Midbrain (tissue), 1 donor: Measurements from ENCODE around the gene LNX1.

Experiments used
- DNase-seq: peaks from one replicate; lab custom pipeline; 2025; lab: John Stamatoyannopoulos, UW

Gene LNX1

DNA sequence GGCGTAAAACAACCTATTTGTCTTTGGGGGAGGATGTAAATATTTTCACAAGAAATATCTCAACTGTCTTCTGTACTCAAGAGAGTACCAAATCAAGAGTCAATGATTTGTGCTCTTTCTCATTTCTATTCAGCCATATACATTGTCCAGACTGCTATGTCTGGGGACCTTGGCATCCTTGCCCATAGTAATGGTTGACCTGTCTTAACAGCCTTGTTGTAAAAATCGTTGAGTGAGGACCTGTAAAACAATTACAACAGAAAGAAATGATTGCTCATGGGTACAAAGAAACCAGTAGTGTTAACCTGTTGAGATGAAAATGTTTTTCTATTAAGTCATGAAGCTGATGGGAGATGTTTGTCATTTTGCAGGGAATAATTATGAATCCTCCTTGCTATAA lies 56.6 kb downstream of the LNX1 start:
- no peak for DNase-seq

DNA sequence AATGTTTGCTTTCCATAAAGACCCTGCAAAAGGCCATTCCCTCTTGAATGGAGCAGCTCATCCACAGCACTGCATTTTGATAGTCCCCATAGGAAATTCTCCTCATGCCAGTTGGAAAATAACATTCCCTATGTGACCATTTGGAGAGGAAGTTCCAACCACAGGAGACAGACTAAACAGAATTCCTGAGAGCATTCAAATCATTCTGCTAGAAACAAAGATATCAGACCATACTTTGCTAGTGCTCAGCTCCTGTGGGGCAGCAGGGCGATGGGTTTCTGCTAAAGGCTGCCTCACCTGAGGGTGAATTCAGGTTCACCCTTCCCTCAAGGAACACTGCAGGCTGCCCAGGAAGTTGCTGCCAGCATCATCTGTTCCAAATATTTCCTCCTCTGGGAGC lies 58.8 kb downstream of the LNX1 start:
- no peak for DNase-seq

DNA sequence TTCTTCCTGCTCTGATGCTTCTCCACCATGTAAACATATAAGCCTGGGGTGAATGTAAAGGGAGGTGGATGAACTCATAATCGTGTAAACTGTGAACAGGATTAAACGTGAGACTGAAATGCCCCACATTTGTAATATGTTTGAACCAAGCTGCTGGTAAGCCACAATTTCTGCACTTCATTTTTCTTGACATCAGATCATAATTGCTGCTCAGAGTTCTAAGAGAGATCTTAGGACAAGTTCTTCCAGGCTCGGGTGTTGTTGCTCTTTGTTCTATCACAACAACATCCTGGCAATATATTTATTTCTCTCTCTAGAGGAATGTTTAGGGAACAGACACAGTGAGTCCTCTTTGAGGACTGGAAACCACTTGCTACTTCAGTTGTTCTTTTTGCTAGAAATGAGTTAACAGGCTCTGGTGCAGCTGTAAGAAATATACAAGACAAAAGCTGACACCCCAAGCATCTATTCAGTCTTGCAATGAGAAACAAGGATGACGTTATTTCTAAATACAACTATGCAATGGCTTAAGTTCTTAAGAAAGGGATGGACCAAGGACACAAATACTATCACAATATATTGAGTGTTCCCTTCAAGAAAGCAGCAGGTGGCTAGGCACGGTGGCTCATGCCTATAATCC lies 59.6 kb downstream of the LNX1 start:
- DNase-seq = no peak

DNA sequence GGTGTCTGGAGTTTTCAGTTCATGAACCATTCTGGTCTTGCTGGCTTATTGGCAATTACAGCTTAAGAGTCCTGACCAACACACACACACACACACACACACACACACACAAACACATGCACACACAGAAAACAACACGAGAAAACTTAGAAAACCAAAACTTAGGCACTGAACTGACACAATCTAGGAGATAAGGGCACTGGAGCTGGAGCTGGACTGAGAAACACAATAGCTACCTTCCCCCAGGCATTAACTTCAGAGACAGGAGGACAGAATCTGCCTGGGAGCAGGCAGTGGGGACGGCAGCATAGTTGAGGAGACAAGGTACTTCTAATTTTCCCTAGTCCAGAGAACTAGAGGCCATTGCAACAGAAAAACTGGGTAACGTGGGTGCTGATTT lies 62.3 kb downstream of the LNX1 start:
- no peak for DNase-seq

DNA sequence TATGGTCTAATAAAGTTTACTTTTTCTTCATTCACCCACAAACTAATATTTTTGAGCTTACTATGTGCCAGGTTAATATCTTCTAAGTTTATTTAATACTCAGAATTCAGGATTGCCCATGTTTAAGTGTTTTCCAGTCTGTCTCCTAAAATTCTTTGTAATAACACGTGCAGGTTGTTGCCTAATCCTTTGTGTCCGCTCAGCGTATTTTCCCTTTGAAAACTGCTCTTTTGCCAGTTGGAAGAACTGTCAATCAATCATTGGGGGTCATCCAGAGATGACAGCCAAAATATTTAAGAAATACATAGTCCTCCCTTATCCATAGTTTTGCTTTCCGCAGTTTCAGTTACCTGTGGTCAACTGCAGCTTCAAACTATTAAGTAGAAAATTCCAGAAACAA lies 63.4 kb downstream of the LNX1 start:
- DNase-seq = no peak

DNA sequence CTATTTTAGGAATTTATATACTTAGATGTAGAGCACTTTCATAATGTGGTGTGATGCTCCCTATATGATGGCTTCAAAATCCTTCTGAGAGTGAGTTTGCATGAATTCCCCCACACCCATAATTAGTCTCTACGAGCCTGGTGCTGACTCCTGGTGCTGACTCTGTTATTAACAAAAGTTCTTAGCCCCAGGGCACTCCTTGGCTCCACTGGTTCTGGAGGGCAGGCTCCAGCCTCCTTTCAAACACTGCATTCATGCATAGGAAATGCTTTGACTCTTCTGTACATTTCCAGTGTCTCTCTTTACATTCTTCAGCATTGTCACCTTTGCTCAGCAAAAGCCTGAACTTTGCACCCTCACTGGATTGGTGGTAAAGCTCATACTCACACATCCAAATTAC lies 64.0 kb downstream of the LNX1 start:
- DNase-seq = no peak

DNA sequence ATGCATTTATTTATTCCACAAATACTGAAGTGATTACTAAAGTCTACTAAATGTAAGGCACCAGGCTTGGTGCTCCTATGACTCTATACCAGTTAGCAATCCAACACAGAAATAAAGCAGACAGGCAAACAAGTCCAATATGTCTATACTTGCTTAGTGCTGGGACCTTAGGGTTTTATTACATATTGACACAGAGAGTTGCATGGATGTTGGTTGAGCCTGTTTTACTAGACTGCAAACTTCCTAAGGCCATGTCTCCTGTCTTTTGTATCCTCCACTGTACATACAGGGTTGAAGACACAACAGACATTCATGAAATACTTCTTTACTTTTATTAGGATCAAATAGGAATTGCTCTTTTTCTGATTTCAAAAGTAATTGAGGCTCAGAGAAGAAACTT lies 69.0 kb downstream of the LNX1 start:
- no peak for DNase-seq

DNA sequence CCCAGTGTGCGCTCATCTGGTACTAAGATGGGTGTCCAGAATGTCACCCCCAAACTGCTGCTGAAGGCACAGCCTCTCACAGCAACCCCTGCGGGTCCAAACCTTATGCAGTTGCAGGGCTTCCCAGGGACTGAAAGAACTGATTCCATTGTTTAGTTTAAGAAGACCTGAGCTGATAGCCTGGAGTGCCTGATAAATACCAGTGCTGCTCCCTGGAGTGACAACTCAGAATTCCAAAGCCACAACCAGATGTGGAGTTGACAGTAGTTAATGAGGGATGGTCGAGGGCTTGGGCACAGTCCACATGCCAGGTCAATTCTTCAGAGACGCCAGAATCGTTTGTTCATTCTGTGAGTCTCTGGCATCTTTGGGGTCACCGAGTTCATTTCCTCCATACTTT lies 71.2 kb downstream of the LNX1 start:
- DNase-seq = no peak

DNA sequence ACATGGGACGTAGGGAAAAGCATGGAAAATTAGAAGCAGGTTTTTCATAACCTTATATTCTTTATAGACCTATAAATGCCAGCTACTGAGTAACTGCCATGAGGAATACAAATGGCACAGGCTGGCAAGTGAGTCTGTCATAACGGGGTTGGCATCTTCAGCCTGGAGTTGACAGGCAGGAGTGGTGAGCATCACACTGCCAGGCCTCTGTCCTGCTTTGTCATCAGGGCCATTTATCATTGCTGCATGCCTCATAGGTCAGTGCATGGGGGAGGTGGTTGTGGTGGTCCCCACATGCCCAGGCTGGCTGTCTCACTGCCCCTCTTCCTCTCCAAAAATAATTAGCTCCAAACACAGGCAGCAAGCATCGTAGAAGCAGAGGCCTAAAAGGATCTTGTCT lies 72.5 kb downstream of the LNX1 start:
- no peak for DNase-seq

DNA sequence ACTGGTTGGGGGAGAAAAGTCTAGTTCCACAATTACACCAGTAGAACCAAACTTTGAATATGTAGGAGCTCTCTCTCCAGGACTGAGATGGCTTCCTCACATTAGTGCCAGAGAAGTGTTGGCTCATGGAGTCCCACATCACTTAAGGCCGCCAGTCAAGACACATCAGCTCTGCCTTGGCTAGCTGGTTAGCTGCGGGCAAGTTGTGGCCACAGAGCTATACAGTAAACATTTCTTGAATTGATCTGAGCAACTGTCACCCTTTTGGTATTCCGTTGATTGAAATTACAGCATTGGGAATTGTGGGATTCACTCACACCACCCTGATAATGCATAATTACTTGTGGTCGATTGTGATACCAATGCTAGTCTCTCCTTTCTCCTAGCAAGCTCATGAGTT lies 76.2 kb downstream of the LNX1 start:
- DNase-seq = no peak

DNA sequence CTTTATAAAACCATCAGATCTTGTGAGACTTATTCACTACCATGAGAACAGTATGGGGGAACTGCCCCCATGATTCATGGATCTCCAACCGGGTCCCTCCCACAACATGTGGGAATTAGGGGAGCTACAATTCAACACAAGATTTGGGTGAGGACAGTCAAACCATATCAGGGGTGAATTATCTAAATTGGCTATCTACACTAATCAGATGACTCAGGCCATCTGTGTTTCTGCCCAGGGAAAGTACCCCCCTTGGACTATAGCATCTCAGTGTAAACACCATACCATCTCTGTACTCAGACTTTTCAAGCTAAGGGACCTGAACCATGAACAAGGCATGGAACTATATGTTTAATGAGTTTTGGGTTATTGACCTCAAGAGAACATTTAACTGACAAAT lies 76.8 kb downstream of the LNX1 start:
- no peak for DNase-seq

DNA sequence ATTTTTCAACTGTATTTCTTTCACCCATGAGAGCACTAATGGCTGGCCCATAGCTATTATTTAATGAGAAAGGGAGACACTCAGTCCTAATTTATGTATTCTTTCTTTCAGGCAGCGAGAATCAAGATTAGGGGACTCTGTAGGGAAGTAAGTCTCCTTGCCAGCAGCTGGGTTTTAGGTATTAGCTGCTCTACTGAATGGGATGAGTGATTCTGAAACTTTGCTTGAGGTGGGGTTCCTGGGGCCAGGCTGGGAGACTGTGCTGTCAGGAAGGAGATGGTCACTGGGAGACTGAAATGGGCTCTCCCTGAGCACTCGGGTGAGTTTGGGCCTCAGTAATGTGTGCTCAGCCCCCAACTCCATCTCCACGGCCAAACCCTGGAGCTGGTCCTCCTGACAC lies 78.7 kb downstream of the LNX1 start:
- DNase-seq = no peak

DNA sequence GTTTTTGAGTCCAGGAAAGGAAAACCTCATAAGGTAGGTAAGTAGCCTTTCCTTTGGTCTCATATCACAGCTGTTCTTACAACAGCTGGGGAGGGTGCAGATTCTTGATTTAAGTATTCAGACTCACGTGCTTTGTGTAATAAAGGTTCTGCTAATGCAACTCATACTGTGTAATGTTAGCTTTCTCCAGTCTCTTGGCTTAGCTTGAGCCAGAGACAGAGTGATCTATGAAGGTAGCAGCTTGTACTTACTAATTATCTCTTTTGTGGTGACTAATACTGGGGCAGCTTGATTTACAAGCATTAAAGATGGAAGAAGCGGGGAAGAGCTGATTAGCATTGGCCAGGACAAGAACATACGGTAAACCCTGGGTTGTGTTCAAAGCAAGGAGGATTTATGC lies 80.3 kb downstream of the LNX1 start:
- DNase-seq = no peak

DNA sequence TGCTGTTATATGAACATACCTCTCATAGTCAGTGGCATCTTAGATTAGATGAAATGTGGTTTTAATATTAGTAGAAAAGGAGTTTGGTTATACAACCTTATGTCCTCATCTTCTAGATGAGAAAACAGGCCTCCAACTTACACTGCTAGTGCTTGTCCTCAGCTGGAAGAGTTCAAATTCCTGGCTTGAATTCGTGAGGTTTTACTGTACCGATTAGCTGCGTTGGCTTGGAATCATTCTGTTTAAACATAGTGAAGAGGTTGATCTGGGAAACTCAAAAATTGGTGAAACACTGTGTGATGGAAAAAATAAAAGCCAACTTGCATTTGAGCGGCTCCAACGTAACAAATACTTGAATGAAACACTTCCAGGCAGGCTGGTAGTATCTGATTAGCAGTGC lies 81.0 kb downstream of the LNX1 start:
- DNase-seq = no peak

DNA sequence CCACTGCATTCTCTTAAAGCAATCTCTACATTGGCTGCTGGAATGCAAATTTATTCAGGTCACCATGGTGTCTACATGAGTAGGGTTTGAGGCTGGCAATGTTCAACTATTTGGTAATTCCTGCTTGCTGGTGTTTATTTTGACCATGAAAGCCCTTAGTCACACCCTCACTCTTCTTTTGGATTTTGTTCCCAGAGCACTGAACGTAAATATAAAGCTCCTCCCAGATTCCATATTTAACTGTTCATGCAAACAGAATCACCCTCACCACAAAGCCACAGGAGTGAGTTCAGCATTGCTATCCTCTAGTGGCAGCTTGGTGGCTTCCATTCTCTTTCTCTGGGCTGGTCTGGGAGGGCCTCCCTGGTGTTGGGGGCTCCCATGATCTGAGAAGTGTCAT lies 82.8 kb downstream of the LNX1 start:
- DNase-seq = no peak

DNA sequence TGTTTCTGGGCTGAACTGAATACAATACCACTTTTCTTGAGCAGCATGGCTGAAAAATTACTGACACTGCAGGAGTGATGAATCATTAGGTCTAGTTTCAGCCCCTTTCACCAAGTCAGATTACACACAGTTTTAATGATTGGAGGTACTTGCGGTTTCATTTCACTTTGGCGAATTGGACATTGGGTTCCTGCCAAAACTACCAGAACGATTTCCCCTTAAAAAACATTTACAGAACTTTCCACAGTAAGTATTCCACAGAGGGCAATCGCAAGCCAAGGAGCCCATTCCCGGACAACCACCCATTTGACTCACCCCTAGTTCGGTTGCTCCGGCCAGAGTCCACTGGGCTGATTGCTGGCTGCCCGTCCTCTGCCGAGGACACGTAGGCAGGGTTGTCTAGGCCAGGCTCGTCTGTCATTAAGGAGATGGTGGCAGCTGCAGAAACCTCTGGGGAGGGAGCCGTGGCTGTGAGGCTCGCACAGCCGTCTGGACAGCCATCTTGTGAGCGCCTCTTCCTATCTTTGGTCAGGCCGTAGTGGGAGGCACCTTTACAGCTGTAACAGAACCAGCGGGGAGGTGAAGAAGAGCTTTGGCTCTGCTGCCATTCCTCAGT lies 83.5 kb downstream of the LNX1 start:
- DNase-seq = no peak

DNA sequence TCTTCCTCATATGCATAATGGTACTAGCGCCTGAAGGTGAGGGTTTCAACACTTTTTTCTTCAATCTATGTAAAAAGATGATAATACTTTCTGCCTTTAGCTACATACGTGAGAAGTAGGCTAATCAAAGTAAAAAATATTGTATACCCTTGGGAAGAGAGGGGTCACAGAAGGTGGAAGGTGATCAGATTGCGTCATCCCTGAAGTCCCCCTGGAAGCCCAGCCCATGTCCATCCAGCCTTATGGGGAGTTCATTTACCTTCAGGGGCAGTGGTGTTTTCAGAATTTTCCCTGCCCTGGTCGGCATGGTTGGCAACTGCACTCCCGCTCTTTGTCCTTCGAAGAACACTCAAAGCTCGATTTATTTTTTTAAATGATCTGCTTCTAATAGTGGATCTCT lies 84.2 kb downstream of the LNX1 start:
- DNase-seq = no peak

DNA sequence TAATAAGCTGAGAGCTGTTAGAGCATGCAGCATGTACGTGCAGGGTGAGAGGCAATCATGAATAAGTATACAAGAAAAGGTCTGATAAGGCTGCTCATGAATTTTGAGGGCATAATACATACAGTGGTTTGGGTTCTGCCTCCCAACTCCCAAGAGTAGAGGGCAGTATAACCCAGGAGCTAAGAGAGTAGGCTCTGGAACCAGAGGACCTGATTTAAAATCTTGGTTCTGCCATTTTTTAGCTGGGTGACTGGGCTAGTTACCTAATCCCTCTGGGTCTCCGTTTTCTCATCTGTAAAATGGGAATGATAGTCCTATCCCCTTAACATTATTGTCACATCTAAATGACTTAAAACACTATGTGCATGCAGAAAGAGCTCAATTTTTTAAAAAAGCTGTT lies 85.3 kb downstream of the LNX1 start:
- no peak for DNase-seq

DNA sequence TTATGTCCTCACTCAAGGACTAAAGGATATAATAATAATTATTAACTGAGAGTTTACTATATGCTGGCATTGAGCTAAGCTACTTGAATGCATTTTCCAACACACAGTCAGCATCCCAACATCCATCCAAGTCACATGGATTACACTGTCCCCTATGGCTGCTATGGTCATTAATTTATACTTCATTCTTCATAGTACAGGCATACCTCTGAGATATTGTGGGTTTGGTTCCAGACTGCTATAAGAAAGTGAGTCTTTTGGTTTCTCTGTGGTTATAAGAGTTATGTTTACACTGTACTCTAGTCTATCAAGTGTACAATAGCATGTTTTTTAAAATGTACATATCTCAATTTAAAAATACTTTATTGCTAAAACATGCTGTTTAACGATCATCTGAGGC lies 89.2 kb downstream of the LNX1 start:
- no peak for DNase-seq

DNA sequence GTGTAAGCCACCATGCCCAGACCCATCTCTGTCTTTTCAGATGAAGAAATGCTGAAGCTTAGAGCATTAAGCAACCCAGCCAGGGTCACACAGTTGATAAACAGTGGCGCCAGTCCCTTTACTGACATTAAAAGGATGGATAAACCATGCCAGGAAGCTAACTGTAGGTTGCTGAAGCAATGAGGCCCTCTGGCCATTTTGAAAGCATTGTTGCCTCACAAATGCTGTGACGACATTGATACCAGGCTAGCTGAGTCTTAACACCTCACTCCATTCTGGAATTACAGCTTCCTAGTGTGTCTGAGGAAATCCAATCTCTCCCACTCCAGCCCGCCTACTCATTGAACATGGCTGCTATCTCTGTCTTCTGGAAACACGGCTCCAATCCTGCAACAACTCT lies 89.7 kb downstream of the LNX1 start:
- no peak for DNase-seq

DNA sequence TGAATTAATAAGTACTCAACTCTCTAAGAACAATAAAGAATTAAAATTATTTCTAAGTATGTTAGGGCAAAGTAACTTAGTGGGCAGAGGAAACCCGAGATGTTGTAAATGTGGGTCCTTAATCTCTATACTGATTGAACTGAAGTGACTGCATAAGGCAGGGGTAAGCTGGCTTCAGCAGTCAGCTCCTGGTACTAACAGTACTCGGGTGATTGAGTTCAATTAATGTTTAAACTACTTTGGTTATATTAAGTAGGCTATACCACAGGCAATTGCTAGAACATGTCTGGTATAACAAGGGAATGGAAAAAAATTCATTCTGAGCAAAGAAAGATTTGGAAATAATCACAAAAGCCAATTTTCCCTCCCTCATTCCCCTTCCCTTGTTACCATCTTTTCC lies 90.7 kb downstream of the LNX1 start:
- DNase-seq = no peak

DNA sequence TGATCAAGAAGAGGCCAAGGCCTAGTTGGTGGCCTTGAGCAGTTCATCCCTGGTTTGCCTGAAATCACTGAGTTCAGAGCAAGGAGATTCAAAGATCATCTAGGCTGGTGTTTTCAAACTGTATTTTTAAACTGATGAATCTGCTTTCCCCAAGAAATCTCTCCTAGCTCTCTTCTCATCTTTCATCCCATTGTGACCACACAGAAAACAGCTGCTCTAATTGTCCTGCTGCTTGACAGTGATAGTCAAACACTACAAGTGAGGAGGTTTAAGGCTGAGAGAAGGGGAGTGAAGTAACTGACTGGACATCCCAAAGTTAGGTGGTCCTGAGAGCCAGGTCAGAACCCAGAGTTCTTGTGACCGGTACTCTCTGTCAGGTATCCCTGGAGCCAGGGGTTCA lies 91.5 kb downstream of the LNX1 start:
- DNase-seq = no peak

DNA sequence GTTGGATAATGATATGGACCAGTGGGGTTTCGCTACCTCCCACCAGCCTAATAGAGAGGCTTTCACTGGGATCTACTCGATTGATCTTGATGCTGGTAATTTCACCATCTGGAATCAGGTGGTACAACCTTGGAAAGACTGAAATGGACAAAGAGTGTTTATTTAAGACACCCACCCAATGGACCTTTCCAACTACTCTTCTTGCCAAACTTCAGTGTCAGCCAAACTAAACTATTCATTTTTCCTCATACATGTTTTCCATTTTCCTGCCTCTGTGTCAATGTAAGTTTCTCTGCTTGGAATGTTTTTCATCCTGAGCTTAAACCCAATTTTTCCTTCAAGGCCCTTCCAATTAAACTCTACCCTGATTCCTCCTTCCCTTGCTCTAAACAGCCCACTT lies 92.6 kb downstream of the LNX1 start:
- no peak for DNase-seq

DNA sequence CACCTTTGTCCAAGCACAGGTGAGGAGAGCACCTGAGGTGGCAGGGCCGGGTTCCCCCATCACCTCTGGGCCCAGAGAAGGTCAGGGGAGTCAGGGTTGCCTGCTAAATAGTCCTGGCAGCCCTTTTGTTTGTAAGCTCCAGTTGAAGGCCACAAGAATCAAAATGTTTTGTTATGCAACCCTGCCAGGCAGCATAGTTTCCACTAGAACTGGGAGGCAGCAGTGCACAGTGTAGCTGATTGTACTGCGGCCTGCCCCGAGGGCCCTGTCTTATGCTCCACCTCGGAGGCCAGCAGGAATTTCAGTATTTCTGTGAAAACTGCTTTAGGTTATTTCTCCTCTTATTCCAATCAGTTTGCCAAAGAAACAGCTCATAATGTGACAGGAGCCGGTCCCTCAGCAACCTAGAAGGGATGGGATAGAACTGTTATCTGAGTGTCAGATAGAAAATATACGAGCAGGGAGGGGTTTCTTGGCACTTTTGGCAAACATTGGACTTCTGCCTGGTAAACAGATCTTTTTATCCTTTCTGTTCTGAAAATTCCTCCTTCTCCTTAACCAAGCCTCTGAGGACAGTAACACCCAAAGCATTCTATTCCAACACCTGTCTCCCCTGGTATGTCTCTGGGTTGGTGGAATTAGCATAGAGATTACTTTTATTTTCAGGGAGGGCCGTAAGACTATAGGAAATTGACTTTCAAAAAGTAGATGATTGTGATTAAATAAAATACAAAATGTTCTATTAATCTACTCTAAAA lies 93.6 kb downstream of the LNX1 start:
- no peak for DNase-seq
